ENCODE data around the gene SFRP5.

DNA sequence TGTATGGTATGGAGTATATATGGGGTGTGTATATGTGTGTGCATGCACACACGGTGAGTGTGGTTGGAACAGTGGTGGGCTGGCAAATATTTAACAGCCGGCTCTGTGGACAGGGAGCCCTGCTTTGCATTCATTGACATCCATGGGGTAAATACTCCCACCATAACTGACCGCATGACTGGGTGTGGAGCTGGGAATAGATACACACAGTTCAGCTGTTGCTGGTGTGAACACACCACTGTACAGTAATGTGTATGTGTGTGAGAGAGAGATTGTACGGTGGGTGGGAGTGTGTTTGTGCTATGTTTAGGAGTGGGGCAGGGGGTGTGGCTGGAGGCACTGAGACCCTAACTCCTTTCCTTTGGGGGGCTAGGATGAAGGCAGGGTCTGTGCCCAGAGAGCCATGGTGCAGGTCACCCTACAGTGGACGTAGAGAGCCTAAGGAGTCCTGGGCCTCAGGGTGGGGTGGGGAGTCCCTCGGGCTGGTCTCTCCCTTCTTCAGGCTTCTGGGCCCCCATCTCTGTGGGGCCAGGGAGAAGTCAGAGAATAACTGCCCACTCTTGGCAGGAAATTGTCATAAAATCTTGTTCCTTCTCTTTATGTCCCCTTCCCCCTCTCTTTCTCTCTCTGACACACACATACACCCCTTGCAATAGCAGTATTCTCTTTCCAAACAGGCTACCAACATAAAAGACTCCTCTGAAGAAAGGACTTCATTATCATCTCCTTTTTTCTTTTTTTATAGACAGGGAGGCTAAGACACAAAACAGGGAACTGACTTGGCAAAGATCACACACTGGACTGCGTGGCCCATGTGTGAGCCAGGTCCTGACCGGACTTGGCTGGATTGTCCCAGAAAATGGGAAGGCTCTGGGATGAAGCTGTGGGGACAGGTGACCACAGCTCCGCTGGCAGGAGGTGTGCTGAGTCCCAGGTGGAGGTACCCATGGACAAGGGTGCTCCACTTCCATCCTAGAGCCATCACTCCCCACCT lies 3.2 kb downstream of the SFRP5 start:
- TF ChIP-seq, protein P1, sequence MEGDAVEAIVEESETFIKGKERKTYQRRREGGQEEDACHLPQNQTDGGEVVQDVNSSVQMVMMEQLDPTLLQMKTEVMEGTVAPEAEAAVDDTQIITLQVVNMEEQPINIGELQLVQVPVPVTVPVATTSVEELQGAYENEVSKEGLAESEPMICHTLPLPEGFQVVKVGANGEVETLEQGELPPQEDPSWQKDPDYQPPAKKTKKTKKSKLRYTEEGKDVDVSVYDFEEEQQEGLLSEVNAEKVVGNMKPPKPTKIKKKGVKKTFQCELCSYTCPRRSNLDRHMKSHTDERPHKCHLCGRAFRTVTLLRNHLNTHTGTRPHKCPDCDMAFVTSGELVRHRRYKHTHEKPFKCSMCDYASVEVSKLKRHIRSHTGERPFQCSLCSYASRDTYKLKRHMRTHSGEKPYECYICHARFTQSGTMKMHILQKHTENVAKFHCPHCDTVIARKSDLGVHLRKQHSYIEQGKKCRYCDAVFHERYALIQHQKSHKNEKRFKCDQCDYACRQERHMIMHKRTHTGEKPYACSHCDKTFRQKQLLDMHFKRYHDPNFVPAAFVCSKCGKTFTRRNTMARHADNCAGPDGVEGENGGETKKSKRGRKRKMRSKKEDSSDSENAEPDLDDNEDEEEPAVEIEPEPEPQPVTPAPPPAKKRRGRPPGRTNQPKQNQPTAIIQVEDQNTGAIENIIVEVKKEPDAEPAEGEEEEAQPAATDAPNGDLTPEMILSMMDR (IDR thresholded peaks at IDR 0.05; ENCODE audit: insufficient read depth, low read length), result no peak
- TF ChIP-seq POLR2AphosphoS5 (IDR thresholded peaks at IDR 0.05; ENCODE audit: low read depth), result no peak
- no peak for TF ChIP-seq GABPA (IDR thresholded peaks at IDR 0.05; ENCODE audit: low read depth)
- TF ChIP-seq, protein P2, sequence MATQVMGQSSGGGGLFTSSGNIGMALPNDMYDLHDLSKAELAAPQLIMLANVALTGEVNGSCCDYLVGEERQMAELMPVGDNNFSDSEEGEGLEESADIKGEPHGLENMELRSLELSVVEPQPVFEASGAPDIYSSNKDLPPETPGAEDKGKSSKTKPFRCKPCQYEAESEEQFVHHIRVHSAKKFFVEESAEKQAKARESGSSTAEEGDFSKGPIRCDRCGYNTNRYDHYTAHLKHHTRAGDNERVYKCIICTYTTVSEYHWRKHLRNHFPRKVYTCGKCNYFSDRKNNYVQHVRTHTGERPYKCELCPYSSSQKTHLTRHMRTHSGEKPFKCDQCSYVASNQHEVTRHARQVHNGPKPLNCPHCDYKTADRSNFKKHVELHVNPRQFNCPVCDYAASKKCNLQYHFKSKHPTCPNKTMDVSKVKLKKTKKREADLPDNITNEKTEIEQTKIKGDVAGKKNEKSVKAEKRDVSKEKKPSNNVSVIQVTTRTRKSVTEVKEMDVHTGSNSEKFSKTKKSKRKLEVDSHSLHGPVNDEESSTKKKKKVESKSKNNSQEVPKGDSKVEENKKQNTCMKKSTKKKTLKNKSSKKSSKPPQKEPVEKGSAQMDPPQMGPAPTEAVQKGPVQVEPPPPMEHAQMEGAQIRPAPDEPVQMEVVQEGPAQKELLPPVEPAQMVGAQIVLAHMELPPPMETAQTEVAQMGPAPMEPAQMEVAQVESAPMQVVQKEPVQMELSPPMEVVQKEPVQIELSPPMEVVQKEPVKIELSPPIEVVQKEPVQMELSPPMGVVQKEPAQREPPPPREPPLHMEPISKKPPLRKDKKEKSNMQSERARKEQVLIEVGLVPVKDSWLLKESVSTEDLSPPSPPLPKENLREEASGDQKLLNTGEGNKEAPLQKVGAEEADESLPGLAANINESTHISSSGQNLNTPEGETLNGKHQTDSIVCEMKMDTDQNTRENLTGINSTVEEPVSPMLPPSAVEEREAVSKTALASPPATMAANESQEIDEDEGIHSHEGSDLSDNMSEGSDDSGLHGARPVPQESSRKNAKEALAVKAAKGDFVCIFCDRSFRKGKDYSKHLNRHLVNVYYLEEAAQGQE (IDR thresholded peaks at IDR 0.05; ENCODE audit: insufficient replicate concordance, low read depth), result no peak

Measured in HL-60 (cell line).